ENCODE data around the gene ZBTB16.
A peak's percentile ranks its signal among the peaks of the same experiment; 100 is the strongest.

The ZBTB16 gene

GRCh38 chr11:114180301-114181055 lies 121.0 kb downstream of the ZBTB16 start:
- Histone ChIP-seq H3K79me2 (peaks cover 26% of the 10 kb centered on the region), H3K27ac (peak overlapping the region; percentile 98), H3K27me3 (ENCODE audit: control insufficient read depth, insufficient read depth, low read length) (no peaks in the 10 kb centered on the region), H2AFZ (peak overlapping the region; percentile 2), H3K36me3 (ENCODE audit: control insufficient read depth, insufficient read depth, low read length) (no peaks in the 10 kb centered on the region), H3K9me3 (ENCODE audit: control insufficient read depth, low read length) (no peaks in the 10 kb centered on the region), H3K9ac (peak overlapping the region; percentile 23), H3K4me2 (ENCODE audit: low read length) (peak overlapping the region; percentile 58), H3K4me1 (peaks cover 56% of the 10 kb centered on the region), H3K4me3 (ENCODE audit: low read depth, low read length) (peak overlapping the region; percentile 33)
- TF ChIP-seq, protein P1, sequence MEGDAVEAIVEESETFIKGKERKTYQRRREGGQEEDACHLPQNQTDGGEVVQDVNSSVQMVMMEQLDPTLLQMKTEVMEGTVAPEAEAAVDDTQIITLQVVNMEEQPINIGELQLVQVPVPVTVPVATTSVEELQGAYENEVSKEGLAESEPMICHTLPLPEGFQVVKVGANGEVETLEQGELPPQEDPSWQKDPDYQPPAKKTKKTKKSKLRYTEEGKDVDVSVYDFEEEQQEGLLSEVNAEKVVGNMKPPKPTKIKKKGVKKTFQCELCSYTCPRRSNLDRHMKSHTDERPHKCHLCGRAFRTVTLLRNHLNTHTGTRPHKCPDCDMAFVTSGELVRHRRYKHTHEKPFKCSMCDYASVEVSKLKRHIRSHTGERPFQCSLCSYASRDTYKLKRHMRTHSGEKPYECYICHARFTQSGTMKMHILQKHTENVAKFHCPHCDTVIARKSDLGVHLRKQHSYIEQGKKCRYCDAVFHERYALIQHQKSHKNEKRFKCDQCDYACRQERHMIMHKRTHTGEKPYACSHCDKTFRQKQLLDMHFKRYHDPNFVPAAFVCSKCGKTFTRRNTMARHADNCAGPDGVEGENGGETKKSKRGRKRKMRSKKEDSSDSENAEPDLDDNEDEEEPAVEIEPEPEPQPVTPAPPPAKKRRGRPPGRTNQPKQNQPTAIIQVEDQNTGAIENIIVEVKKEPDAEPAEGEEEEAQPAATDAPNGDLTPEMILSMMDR (IDR thresholded peaks at IDR 0.05), result peak; percentile 71

- no peaks in the 10 kb centered on the region for H3K36me3 ChIP-seq (ENCODE audit: control insufficient read depth, insufficient read depth, low read length)
- H3K4me3 ChIP-seq (ENCODE audit: low read depth, low read length), result no peak overlapping the region
- no peaks in the 10 kb centered on the region for H3K9me3 ChIP-seq (ENCODE audit: control insufficient read depth, low read length)
- peaks cover 56% of the 10 kb centered on the region for H3K4me1 ChIP-seq
- H3K4me2 ChIP-seq (ENCODE audit: low read length), result no peak overlapping the region
- TF ChIP-seq, protein P1 (IDR thresholded peaks at IDR 0.05), result no peak
- H3K9ac ChIP-seq, result no peak overlapping the region
- no peak overlapping the region for H2AFZ ChIP-seq
- peaks cover 25% of the 10 kb centered on the region for H3K79me2 ChIP-seq
- H3K27ac ChIP-seq, result peak overlapping the region; percentile 98
- no peaks in the 10 kb centered on the region for H3K27me3 ChIP-seq (ENCODE audit: control insufficient read depth, insufficient read depth, low read length)
Observed at GRCh38 chr11:114181195-114181594, 121.7 kb downstream of the ZBTB16 start.

DNA sequence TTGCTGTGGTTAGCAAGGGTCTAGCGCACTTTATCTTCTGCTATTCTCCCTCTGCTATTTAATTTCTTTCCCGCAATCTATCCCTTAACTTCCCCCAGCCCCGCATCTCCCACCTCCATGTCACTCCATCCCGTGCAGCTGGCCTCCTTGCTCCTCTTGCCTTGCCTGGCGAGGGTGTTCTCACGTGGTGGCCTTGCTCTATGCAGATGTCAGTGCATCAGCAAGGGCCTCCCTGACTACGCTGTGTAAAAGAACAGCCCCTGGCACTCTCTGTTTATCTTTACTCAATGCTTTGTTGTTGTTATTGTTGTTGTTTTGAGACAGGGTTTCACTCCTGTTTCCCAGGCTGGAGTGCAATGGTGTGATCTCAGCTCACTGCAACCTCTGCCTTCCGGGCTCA lies 122.2 kb downstream of the ZBTB16 start:
- Histone ChIP-seq H3K27ac (peak overlapping the region; percentile 98), H3K4me2 (ENCODE audit: low read length) (no peak overlapping the region), H3K4me3 (ENCODE audit: low read depth, low read length) (no peak overlapping the region), H3K9me3 (ENCODE audit: control insufficient read depth, low read length) (no peaks in the 10 kb centered on the region), H3K36me3 (ENCODE audit: control insufficient read depth, insufficient read depth, low read length) (no peaks in the 10 kb centered on the region), H3K27me3 (ENCODE audit: control insufficient read depth, insufficient read depth, low read length) (no peaks in the 10 kb centered on the region), H2AFZ (no peak overlapping the region), H3K4me1 (peaks cover 51% of the 10 kb centered on the region), H3K79me2 (peaks cover 20% of the 10 kb centered on the region), H3K9ac (no peak overlapping the region)
- TF ChIP-seq, protein P1 (IDR thresholded peaks at IDR 0.05), result no peak

DNA sequence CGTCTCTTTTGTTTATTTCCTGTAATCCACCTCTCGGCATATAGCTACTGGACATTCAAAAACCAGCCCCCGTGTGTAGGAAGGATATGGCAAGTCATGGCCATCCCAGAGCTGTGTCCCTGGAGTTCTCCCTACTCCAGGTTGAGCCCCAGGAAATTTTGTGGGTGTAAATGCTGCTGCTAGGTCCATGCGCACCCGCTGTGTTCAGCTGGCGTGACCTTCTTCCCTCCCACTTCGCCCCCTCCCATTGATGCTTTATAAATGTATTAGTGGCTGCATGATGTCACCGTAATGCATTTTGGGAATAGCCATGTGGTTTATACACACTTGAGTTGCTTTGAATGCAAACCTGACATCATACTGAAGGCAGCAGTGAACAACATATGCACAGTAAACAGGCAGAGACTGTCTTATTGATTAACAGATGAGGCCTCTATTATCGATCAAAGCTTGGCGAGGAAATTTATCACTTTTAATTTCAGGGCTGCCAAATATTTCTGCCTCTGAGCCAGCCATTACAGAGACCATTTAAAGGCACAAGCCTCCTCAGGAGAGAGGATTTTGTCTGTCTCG lies 123.0 kb downstream of the ZBTB16 start:
- peaks cover 16% of the 10 kb centered on the region for H3K79me2 ChIP-seq
- no peak overlapping the region for H3K4me2 ChIP-seq (ENCODE audit: low read length)
- no peak overlapping the region for H3K4me3 ChIP-seq (ENCODE audit: low read depth, low read length)
- no peaks in the 10 kb centered on the region for H3K27me3 ChIP-seq (ENCODE audit: control insufficient read depth, insufficient read depth, low read length)
- H3K9me3 ChIP-seq (ENCODE audit: control insufficient read depth, low read length), result no peaks in the 10 kb centered on the region
- TF ChIP-seq, protein P1 (IDR thresholded peaks at IDR 0.05), result no peak
- peak overlapping the region; percentile 98 for H3K27ac ChIP-seq
- H2AFZ ChIP-seq, result no peak overlapping the region
- H3K36me3 ChIP-seq (ENCODE audit: control insufficient read depth, insufficient read depth, low read length), result no peaks in the 10 kb centered on the region
- no peak overlapping the region for H3K9ac ChIP-seq
- H3K4me1 ChIP-seq, result peaks cover 48% of the 10 kb centered on the region

Data from parathyroid adenoma (tissue), 2 donors.